H9 (cell line): ENCODE results near the gene CCDC63. TPM values are rescaled to one million over a fixed set of nuclear protein-coding genes. Genes with fewer than 3 reads are reported as not detected.

Source experiments
- DNase-seq: peaks from one replicate; pipeline ENCODE4 v3.0.0-alpha.2; 2017
- H2AFZ ChIP-seq: one replicate; pipeline ENCODE4 v1.6.1; 2013; ENCODE audit warnings: mild to moderate bottlenecking, low read length, control low read depth, moderate library complexity
- H2AK5ac ChIP-seq: 2 replicates; pipeline ENCODE4 v1.6.1; 2013; ENCODE audit warnings: low read length, control low read depth, mixed read lengths; ENCODE audit not compliant: insufficient read length
- H2BK120ac ChIP-seq: one replicate; pipeline ENCODE4 v1.6.1; 2013; ENCODE audit warnings: low read depth, mild to moderate bottlenecking, low read length, control low read depth, inconsistent platforms; ENCODE audit not compliant: poor library complexity, severe bottlenecking
- H2BK12ac ChIP-seq: 2 replicates; pipeline ENCODE4 v1.6.1; 2013; ENCODE audit warnings: low read length, control low read depth, mixed read lengths, low read depth; ENCODE audit not compliant: insufficient read length
- H2BK15ac ChIP-seq: 2 replicates; pipeline ENCODE4 v1.6.1; 2013; ENCODE audit warnings: low read depth, low read length, control low read depth
- H2BK20ac ChIP-seq: one replicate; pipeline ENCODE4 v1.6.1; 2013; ENCODE audit warnings: low read depth, mild to moderate bottlenecking, low read length, control low read depth, inconsistent platforms; ENCODE audit not compliant: poor library complexity, severe bottlenecking
- H2BK5ac ChIP-seq: 2 replicates; pipeline ENCODE4 v1.6.1; 2013; ENCODE audit warnings: low read length, control low read depth, mixed read lengths; ENCODE audit not compliant: insufficient read length
- H3K14ac ChIP-seq: 2 replicates; pipeline ENCODE4 v1.6.1; 2013; ENCODE audit warnings: low read length, control low read depth; ENCODE audit not compliant: insufficient read depth
- H3K18ac ChIP-seq: 2 replicates; pipeline ENCODE4 v1.6.1; 2013; ENCODE audit warnings: low read depth, mild to moderate bottlenecking, mixed read lengths, low read length, control low read depth; ENCODE audit not compliant: insufficient read length
- H3K23ac ChIP-seq: 2 replicates; pipeline ENCODE4 v1.6.1; 2013; ENCODE audit warnings: low read length, control low read depth, mixed read lengths, low read depth; ENCODE audit not compliant: insufficient read length
- H3K23me2 ChIP-seq: 2 replicates; pipeline ENCODE4 v1.6.1; 2013; ENCODE audit warnings: low read depth, mild to moderate bottlenecking, mixed read lengths, low read length, control low read depth; ENCODE audit not compliant: insufficient read length, poor library complexity, severe bottlenecking
- H3K27ac ChIP-seq: 2 replicates; pipeline ENCODE4 v1.5.1; 2013; ENCODE audit warnings: low read length, control low read depth, mixed read lengths, low read depth; ENCODE audit not compliant: insufficient read length
- H3K27me3 ChIP-seq: 2 replicates; pipeline ENCODE4 v1.6.1; 2013; ENCODE audit warnings: low read length, control low read depth, inconsistent platforms; ENCODE audit not compliant: insufficient read depth
- H3K4ac ChIP-seq: 2 replicates; pipeline ENCODE4 v1.6.1; 2013; ENCODE audit warnings: low read depth, mild to moderate bottlenecking, control low read depth, inconsistent platforms, low read length, moderate library complexity
- H3K4me1 ChIP-seq: 2 replicates; pipeline ENCODE4 v1.6.1; 2013; ENCODE audit warnings: low read length, control low read depth, inconsistent platforms; ENCODE audit not compliant: insufficient read depth
- H3K4me2 ChIP-seq: 2 replicates; pipeline ENCODE4 v1.6.1; 2013; ENCODE audit warnings: low read length, control low read depth, mixed read lengths; ENCODE audit not compliant: insufficient read length, insufficient read depth
- H3K56ac ChIP-seq: 2 replicates; pipeline ENCODE4 v1.6.1; 2013; ENCODE audit warnings: low read depth, mild to moderate bottlenecking, mixed read lengths, low read length, control low read depth; ENCODE audit not compliant: insufficient read length
- H3K79me1 ChIP-seq: 2 replicates; pipeline ENCODE4 v1.6.1; 2013; ENCODE audit warnings: low read depth, mild to moderate bottlenecking, moderate library complexity, low read length, control low read depth, inconsistent platforms; ENCODE audit not compliant: insufficient read depth, poor library complexity, severe bottlenecking
- H3K79me2 ChIP-seq: 2 replicates; pipeline ENCODE4 v1.6.1; 2013; ENCODE audit warnings: low read length, control low read depth, inconsistent platforms; ENCODE audit not compliant: insufficient read depth
- H3K9ac ChIP-seq: 2 replicates; pipeline ENCODE4 v1.6.1; 2013; ENCODE audit warnings: low read length, control low read depth, mixed read lengths; ENCODE audit not compliant: insufficient read length; ENCODE audit errors: extremely low read depth
- H3K9me3 ChIP-seq: one replicate; pipeline ENCODE4 v1.6.1; 2013; ENCODE audit warnings: low read depth, low read length, inconsistent platforms; ENCODE audit not compliant: control insufficient read depth
- H3T11ph ChIP-seq: one replicate; pipeline ENCODE4 v1.6.1; 2013; ENCODE audit warnings: mild to moderate bottlenecking, low read length, control low read depth, inconsistent platforms
- H4K20me1 ChIP-seq: one replicate; pipeline ENCODE4 v1.6.1; 2013; ENCODE audit not compliant: control insufficient read depth, insufficient read length, insufficient read depth
- H4K5ac ChIP-seq: 2 replicates; pipeline ENCODE4 v1.6.1; 2013; ENCODE audit warnings: low read depth, mild to moderate bottlenecking, mixed read lengths, low read length, control low read depth; ENCODE audit not compliant: insufficient read length
- H4K8ac ChIP-seq: replicated peaks from 2 replicates; pipeline ENCODE4 v1.6.1; 2013; ENCODE audit warnings: low read length, control low read depth, mixed read lengths, low read depth; ENCODE audit not compliant: insufficient read length
- H4K91ac ChIP-seq: 2 replicates; pipeline ENCODE4 v1.6.1; 2013; ENCODE audit warnings: low read depth, mild to moderate bottlenecking, moderate library complexity, mixed read lengths, low read length, control low read depth; ENCODE audit not compliant: insufficient read length
- H3K27ac Mint-ChIP-seq, 3 experiments: 2 replicates in 2 of 3; 3 replicates in 1 of 3; pipeline ENCODE4 v1.8.0; 2020 to 2021; ENCODE audit warnings: mixed read lengths in 3 of 3, mild to moderate bottlenecking in 1 of 3, moderate library complexity in 1 of 3
- H3K27me3 Mint-ChIP-seq: 2 replicates; pipeline ENCODE4 v1.8.0; 2021; ENCODE audit warnings: low read depth, mild to moderate bottlenecking, moderate library complexity, mixed read lengths
- H3K36me3 Mint-ChIP-seq, 3 experiments: 2 replicates in 2 of 3; 3 replicates in 1 of 3; pipeline ENCODE4 v1.8.0; 2020 to 2021; ENCODE audit warnings: low read depth in 3 of 3, mixed read lengths in 3 of 3; ENCODE audit not compliant: insufficient read depth in 1 of 3
- H3K4me1 Mint-ChIP-seq, 2 experiments: 2 replicates each; pipeline ENCODE4 v1.8.0; 2020; ENCODE audit warnings: mixed read lengths in 2 of 2
- H3K4me3 Mint-ChIP-seq, 2 experiments: 2 replicates in 1 of 2; 3 replicates in 1 of 2; pipeline ENCODE4 v1.8.0; 2020 to 2021; ENCODE audit warnings: mild to moderate bottlenecking in 2 of 2, mixed read lengths in 2 of 2, moderate library complexity in 1 of 2
- H3K9me3 Mint-ChIP-seq, 2 experiments: 2 replicates in 1 of 2; 3 replicates in 1 of 2; pipeline ENCODE4 v1.8.0; 2020; ENCODE audit warnings: mild to moderate bottlenecking in 2 of 2, mixed read lengths in 2 of 2, moderate library complexity in 1 of 2
- CTCF ChIP-seq: fragments of 200-600 bp; sonication (generic); conservative IDR thresholded peaks from 3 replicates; pipeline ENCODE4 v1.8.0; 2021; ENCODE audit warnings: antibody characterized with exemption, mild to moderate bottlenecking
- WGBS: extraction: QIAGEN DNeasy Blood & Tissue Kit; methylation state at CpG from one replicate; pipeline ENCODE4 v1.1.7; 2013; ENCODE audit warnings: missing lambda C conversion rate, low lambda C conversion rate, mixed read lengths; ENCODE audit not compliant: insufficient read length; ENCODE audit errors: extremely low coverage; 5-methylcytosine and 5-hydroxymethylcytosine counted together
- total RNA-seq: library from RNA; stranded (reverse); gene quantifications from 2 replicates; pipeline ENCODE4 v1.2.1, GENCODE V29; 2021

CCDC63 gene
- total RNA-seq, 1 experiment from 2014 or later = 0.77 TPM

GRCh38 chr12:110917467-110917866, 70.7 kb downstream of the CCDC63 start:
- no peak for DNase-seq
- H3K4me1 ChIP-seq = peaks cover under 1% of the 10 kb centered on the region; the same call in 1 of the 2 replicates
- H3K18ac ChIP-seq = no peak overlapping the region
- H3K36me3 Mint-ChIP-seq = 0 out of 7 replicates have a peak, but pooled peaks cover 0 to 4% (median 0%) of the 10 kb centered on the region in 3 experiments
- no peak overlapping the region for H3K4me2 ChIP-seq
- no peak for TF ChIP-seq CTCF
- no peak overlapping the region for H3K27ac ChIP-seq
- no peak overlapping the region for H3T11ph ChIP-seq
- H4K5ac ChIP-seq = no peak overlapping the region
- peak overlapping the region in 2 of 3 experiments; percentile 31 to 57; a peak in 2 of 7 replicates for H3K27ac Mint-ChIP-seq
- no CpG with 5 or more reads among the region's 5 CpGs for WGBS
- no peak overlapping the region for H2BK12ac ChIP-seq
- H2AK5ac ChIP-seq = no peak overlapping the region
- H3K23me2 ChIP-seq = no peaks in the 10 kb centered on the region
- H4K8ac ChIP-seq = no peak overlapping the region
- no peak overlapping the region for H4K91ac ChIP-seq
- no peaks in the 10 kb centered on the region for H3K79me2 ChIP-seq
- no peak overlapping the region for H3K56ac ChIP-seq
- no peak overlapping the region for H2BK120ac ChIP-seq
- H3K9ac ChIP-seq = no peak overlapping the region
- no peak overlapping the region for H3K4me3 Mint-ChIP-seq
- no peak overlapping the region for H3K14ac ChIP-seq
- no peaks in the 10 kb centered on the region for H3K27me3 ChIP-seq
- peaks cover 2% of the 10 kb centered on the region for H3K27me3 Mint-ChIP-seq
- H3K4ac ChIP-seq = no peak overlapping the region
- H2BK15ac ChIP-seq = no peak overlapping the region
- H2BK20ac ChIP-seq = no peak overlapping the region
- no peak overlapping the region for H2AFZ ChIP-seq
- H4K20me1 ChIP-seq = no peaks in the 10 kb centered on the region
- no peaks in the 10 kb centered on the region for H3K9me3 ChIP-seq
- H3K4me1 Mint-ChIP-seq = peaks cover 37 to 43% of the 10 kb centered on the region in 2 experiments
- no peaks in the 10 kb centered on the region; a peak in 2 of 5 replicates for H3K9me3 Mint-ChIP-seq
- no peak overlapping the region for H2BK5ac ChIP-seq
- no peak overlapping the region for H3K23ac ChIP-seq
- H3K79me1 ChIP-seq = no peaks in the 10 kb centered on the region
